Neuronal stem cell (in vitro differentiated cells): ENCODE measurements around the gene DDTL.
"Not testable (repeated sequence)": the region's sequence is repeated elsewhere in the genome, so short reads cannot be mapped to it uniquely, and the experiment has no call there.

Experiments used
- DNase-seq: peaks from one replicate; pipeline ENCODE4 v3.0.0-alpha.2; 2013; ENCODE audit warnings: low spot score
- H2AFZ ChIP-seq: one replicate; pipeline ENCODE4 v1.6.1; 2013; ENCODE audit warnings: mild to moderate bottlenecking, low read length, inconsistent platforms
- H2AK5ac ChIP-seq: 2 replicates; pipeline ENCODE4 v1.6.1; 2013; ENCODE audit warnings: low read depth, mild to moderate bottlenecking, inconsistent platforms, low read length, moderate library complexity, mixed read lengths
- H2BK120ac ChIP-seq: 2 replicates; pipeline ENCODE4 v1.6.1; 2013; ENCODE audit warnings: low read depth, mild to moderate bottlenecking, inconsistent platforms, low read length, moderate library complexity, mixed read lengths
- H2BK12ac ChIP-seq: one replicate; pipeline ENCODE4 v1.6.1; 2013; ENCODE audit warnings: low read length, inconsistent platforms
- H2BK15ac ChIP-seq: 2 replicates; pipeline ENCODE4 v1.6.1; 2013; ENCODE audit warnings: mild to moderate bottlenecking, low read length, inconsistent platforms, mixed read lengths
- H2BK5ac ChIP-seq: one replicate; pipeline ENCODE4 v1.6.1; 2013; ENCODE audit warnings: inconsistent platforms, mild to moderate bottlenecking, low read length, moderate library complexity
- H3K14ac ChIP-seq: one replicate; pipeline ENCODE4 v1.6.1; 2013; ENCODE audit warnings: low read length, inconsistent platforms
- H3K18ac ChIP-seq: 2 replicates; pipeline ENCODE4 v1.6.1; 2013; ENCODE audit warnings: low read length, inconsistent platforms
- H3K23ac ChIP-seq: 2 replicates; pipeline ENCODE4 v1.6.1; 2013; ENCODE audit warnings: low read depth, mild to moderate bottlenecking, mixed read lengths, low read length, inconsistent platforms; ENCODE audit not compliant: poor library complexity
- H3K27ac ChIP-seq: replicated peaks from 3 replicates; pipeline ENCODE4 v1.5.1; 2013; ENCODE audit warnings: low read length, inconsistent platforms
- H3K27me3 ChIP-seq, 3 experiments: 2 replicates each; pipeline ENCODE4 v1.6.1; 2013; ENCODE audit warnings: low read length in 3 of 3, mild to moderate bottlenecking in 2 of 3, inconsistent platforms in 1 of 3, low read depth in 1 of 3, mixed read lengths in 1 of 3, moderate library complexity in 1 of 3; ENCODE audit not compliant: control insufficient read depth in 3 of 3, insufficient read depth in 3 of 3
- H3K36me3 ChIP-seq, 2 donors: replicated peaks in 1 of 2; 2 replicates each; pipeline ENCODE4 v1.6.1; 2013; ENCODE audit warnings: low read length in 2 of 2; ENCODE audit not compliant: control insufficient read depth in 2 of 2, insufficient read depth in 2 of 2
- H3K4ac ChIP-seq: 2 replicates; pipeline ENCODE4 v1.6.1; 2013; ENCODE audit warnings: inconsistent platforms, mild to moderate bottlenecking, low read length, moderate library complexity
- H3K4me1 ChIP-seq, 2 donors: 1 replicate in 1 of 2; 2 replicates in 1 of 2; pipeline ENCODE4 v1.6.1; 2013; ENCODE audit warnings: low read length in 2 of 2, low read depth in 1 of 2; ENCODE audit not compliant: control insufficient read depth in 2 of 2, insufficient read depth in 1 of 2
- H3K4me2 ChIP-seq: one replicate; pipeline ENCODE4 v1.6.1; 2013; ENCODE audit warnings: mild to moderate bottlenecking, low read length, inconsistent platforms; ENCODE audit not compliant: insufficient read depth, poor library complexity, severe bottlenecking
- H3K4me3 ChIP-seq, 2 donors: 2 replicates each; pipeline ENCODE4 v1.5.1; 2013; ENCODE audit warnings: low read length in 2 of 2, mild to moderate bottlenecking in 2 of 2, inconsistent platforms in 1 of 2, moderate library complexity in 1 of 2
- H3K79me1 ChIP-seq: one replicate; pipeline ENCODE4 v1.6.1; 2013; ENCODE audit warnings: low read depth, mild to moderate bottlenecking, inconsistent platforms, low read length, moderate library complexity
- H3K9ac ChIP-seq: one replicate; pipeline ENCODE4 v1.6.1; 2013; ENCODE audit warnings: mild to moderate bottlenecking, low read depth, low read length, inconsistent platforms; ENCODE audit not compliant: poor library complexity
- H3K9me3 ChIP-seq, 2 donors: replicated peaks in 1 of 2; 2 replicates each; pipeline versions ENCODE3 to v1.6.1; 2013; ENCODE audit warnings: low read length in 2 of 2, mild to moderate bottlenecking in 2 of 2, inconsistent platforms in 1 of 2, low read depth in 1 of 2, mixed read lengths in 1 of 2, moderate library complexity in 1 of 2; ENCODE audit not compliant: control insufficient read depth in 2 of 2, insufficient read depth in 1 of 2
- H4K8ac ChIP-seq: one replicate; pipeline ENCODE4 v1.6.1; 2013; ENCODE audit warnings: low read depth, mild to moderate bottlenecking, inconsistent platforms, low read length, moderate library complexity
- H4K91ac ChIP-seq: one replicate; pipeline ENCODE4 v1.6.1; 2013; ENCODE audit warnings: low read length, low read depth, mild to moderate bottlenecking, inconsistent platforms; ENCODE audit not compliant: poor library complexity
- WGBS, 2 donors: extraction: QIAGEN DNeasy Blood & Tissue Kit; methylation state at CpG; one replicate each; pipeline ENCODE4 v1.1.7; 2013; ENCODE audit warnings: missing lambda C conversion rate in 2 of 2, mixed read lengths in 1 of 2; ENCODE audit not compliant: insufficient read length in 2 of 2, insufficient replicate concordance in 1 of 2; ENCODE audit errors: extremely low coverage in 2 of 2; 5-methylcytosine and 5-hydroxymethylcytosine counted together

The DDTL gene

DNA sequence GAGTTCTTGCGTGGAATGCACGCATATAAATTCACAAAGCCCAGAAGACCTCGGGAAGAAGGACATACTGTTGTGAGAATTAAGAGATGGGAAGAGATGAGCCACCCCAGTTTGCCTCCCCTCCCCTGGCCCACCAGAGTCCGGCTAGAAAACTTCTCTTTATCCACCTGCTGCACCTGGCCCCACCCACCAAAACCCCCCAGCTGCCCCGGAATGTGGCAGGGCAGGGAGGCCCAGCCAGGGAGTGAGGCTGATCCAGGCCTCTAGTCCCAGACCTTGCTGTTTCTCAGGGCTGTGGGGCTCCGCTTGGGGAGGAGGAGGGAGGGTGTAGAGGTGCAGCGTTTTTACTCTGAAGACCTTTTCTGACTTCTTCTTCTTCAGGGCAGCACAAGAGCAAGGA is 13.9 kb downstream of the DDTL start:
- H3K23ac ChIP-seq, H3K14ac ChIP-seq, H3K4me2 ChIP-seq, H3K18ac ChIP-seq, H3K4me1 ChIP-seq, H2BK12ac ChIP-seq, H3K4ac ChIP-seq, H2BK120ac ChIP-seq, H3K36me3 ChIP-seq, H4K8ac ChIP-seq, H3K79me1 ChIP-seq, H2AFZ ChIP-seq, H3K9ac ChIP-seq, H3K4me3 ChIP-seq, H3K27me3 ChIP-seq, H3K27ac ChIP-seq, H3K9me3 ChIP-seq, DNase-seq, H4K91ac ChIP-seq, H2AK5ac ChIP-seq, H2BK5ac ChIP-seq, H2BK15ac ChIP-seq: not testable (repeated sequence)
- no CpG with 5 or more reads among the region's 7 CpGs for WGBS, 2 donors

- no CpG with 5 or more reads among the region's 6 CpGs for WGBS, 2 donors
- Histone ChIP-seq H3K4me1 (no peaks in the 10 kb centered on the region), H3K27ac (no peak overlapping the region), H2BK12ac (no peak overlapping the region), H3K36me3 (no peaks in the 10 kb centered on the region), H3K23ac (no peak overlapping the region), H4K91ac (no peak overlapping the region), H2AK5ac (no peak overlapping the region), H2BK15ac (no peak overlapping the region), H2AFZ (no peak overlapping the region), H2BK5ac (no peak overlapping the region), H4K8ac (no peak overlapping the region), H3K18ac (no peak overlapping the region), H3K9me3 (no peaks in the 10 kb centered on the region), H3K27me3 (no peaks in the 10 kb centered on the region), H3K14ac (no peak overlapping the region), H3K4ac (no peak overlapping the region), H2BK120ac (no peak overlapping the region), H3K4me3 (no peak overlapping the region), H3K4me2 (no peak overlapping the region), H3K79me1 (no peaks in the 10 kb centered on the region), H3K9ac (no peak overlapping the region)
- peak; percentile 41 for DNase-seq
Measured at GRCh38 chr22:23984430-23984829, 17.7 kb downstream of the DDTL start.

GRCh38 chr22:23986089-23986488 is 19.4 kb downstream of the DDTL start:
- no CpG with 5 or more reads among the region's 8 CpGs for WGBS, 2 donors
- not testable (repeated sequence) for H2BK120ac ChIP-seq, H3K23ac ChIP-seq, H2BK12ac ChIP-seq, H2BK15ac ChIP-seq, H3K79me1 ChIP-seq, H3K27me3 ChIP-seq, H3K9ac ChIP-seq, H2BK5ac ChIP-seq, H3K36me3 ChIP-seq, H3K27ac ChIP-seq, H2AFZ ChIP-seq, H3K4me2 ChIP-seq, H2AK5ac ChIP-seq, H3K9me3 ChIP-seq, H4K91ac ChIP-seq, H3K18ac ChIP-seq, H3K4me1 ChIP-seq, H3K4ac ChIP-seq, H3K14ac ChIP-seq, H4K8ac ChIP-seq, DNase-seq, H3K4me3 ChIP-seq

DNA sequence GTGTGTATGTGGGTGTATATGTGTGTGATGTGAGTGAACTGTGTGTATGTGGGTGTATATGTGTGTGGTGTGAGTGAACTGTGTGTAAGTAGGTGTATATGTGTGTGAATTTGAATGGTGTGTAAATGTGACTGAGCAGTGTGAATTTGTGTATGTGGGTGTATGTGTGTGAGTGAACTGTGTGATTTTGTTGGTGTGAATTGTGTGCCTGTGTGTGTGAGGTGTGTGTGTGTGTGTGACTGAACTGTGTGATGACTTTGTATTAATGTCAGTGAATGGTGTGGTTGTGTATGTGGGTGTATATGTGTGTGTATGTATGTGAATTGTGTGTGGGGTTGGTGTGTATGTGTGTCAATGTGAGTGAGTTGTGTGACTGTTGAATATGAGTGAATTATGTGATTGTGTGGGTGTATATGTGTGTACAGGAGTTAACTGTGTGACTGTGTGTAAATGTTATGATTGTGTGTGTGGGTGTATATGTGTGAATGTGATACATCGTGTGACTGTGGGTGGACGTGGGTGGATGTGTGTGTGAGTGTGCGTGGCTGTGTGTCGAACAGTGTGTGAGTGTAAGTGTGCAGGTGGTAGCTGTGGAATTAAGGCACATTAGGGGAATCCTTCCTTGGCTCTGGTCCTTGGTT is 20.0 kb downstream of the DDTL start:
- H3K4me1 ChIP-seq, H4K91ac ChIP-seq, H2BK120ac ChIP-seq, H3K4ac ChIP-seq, H3K27ac ChIP-seq, H3K9me3 ChIP-seq, H3K9ac ChIP-seq, H2BK12ac ChIP-seq, H3K79me1 ChIP-seq, H3K4me3 ChIP-seq, H2AK5ac ChIP-seq, H2BK15ac ChIP-seq, H3K4me2 ChIP-seq, H3K18ac ChIP-seq, H3K14ac ChIP-seq, H3K27me3 ChIP-seq, H2AFZ ChIP-seq, H3K36me3 ChIP-seq, H3K23ac ChIP-seq, H4K8ac ChIP-seq, H2BK5ac ChIP-seq, DNase-seq: not testable (repeated sequence)
- WGBS, 2 donors: 100% methylated on average over 2 of the region's 4 CpGs; no CpG with 5 or more reads in 1 of the 2 donors
